ENCODE data around the gene SPG11. TPM values are rescaled to one million over a fixed set of nuclear protein-coding genes. Genes with fewer than 3 reads are reported as not detected.

SPG11 gene
- total RNA-seq, 4 donors from 2014 or later, result 123 to 182 (median 168) TPM

DNA sequence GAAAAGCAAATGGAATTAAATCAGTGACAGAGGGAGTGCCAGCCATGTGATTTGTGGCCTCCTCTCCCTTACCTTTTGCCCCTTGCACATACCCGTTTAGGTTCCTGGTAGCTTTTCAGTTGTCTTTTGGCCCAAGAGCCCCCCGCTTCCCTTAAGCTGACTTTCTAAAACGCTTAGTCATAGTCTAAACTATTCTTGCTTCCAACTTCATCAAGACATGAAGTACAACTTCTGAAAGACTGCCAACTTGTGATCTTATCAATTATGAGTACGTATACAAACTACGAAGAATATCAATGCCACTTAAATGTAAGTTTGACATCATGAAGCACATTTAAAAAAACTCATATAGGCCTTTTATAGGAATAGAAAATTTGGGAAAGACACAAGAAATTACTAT lies 64.6 kb downstream of the SPG11 start:
- no peak for TF ChIP-seq POLR2A (IDR thresholded peaks at IDR 0.05)
- TF ChIP-seq, protein P1, sequence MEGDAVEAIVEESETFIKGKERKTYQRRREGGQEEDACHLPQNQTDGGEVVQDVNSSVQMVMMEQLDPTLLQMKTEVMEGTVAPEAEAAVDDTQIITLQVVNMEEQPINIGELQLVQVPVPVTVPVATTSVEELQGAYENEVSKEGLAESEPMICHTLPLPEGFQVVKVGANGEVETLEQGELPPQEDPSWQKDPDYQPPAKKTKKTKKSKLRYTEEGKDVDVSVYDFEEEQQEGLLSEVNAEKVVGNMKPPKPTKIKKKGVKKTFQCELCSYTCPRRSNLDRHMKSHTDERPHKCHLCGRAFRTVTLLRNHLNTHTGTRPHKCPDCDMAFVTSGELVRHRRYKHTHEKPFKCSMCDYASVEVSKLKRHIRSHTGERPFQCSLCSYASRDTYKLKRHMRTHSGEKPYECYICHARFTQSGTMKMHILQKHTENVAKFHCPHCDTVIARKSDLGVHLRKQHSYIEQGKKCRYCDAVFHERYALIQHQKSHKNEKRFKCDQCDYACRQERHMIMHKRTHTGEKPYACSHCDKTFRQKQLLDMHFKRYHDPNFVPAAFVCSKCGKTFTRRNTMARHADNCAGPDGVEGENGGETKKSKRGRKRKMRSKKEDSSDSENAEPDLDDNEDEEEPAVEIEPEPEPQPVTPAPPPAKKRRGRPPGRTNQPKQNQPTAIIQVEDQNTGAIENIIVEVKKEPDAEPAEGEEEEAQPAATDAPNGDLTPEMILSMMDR (IDR thresholded peaks at IDR 0.05), result no peak
- no peaks in the 10 kb centered on the region for H3K9me3 ChIP-seq
- H3K4me1 ChIP-seq, result peaks cover 36 to 49% of the 10 kb centered on the region in 2 donors
- intact Hi-C loops (cut with DNase I), result no loop called here
- no peak overlapping the region for H3K4me3 ChIP-seq (replicated peaks in 1 of 3)
- DNase-seq, result no peak
- no peaks in the 10 kb centered on the region for H3K27me3 ChIP-seq
- H3K27ac ChIP-seq, result peak overlapping the region; percentile 94 to 97 (median 96)
- peaks cover 6 to 7% of the 10 kb centered on the region in 2 donors for H3K36me3 ChIP-seq
- WGBS, 2 donors, result 69 to 73% methylated on average over 5 of the region's 5 CpGs

DNA sequence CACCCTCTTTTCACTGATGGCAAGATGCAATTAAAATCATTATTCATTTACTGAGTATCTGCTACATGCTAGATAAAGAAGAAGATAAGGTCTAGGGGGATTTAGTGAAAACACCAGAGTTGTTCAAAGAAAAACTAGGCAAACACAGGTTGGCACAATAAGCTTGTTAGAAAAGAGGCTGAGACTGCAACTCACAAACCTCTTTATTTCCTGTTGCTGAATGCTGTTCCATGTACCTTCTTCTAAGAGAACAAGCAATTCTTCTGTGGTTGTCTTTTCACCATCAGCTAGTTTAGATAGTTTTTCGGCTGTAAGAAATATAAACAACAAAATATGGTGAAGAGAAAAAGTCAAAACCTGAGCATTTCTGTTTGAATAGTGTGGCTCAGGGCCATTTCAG lies 65.4 kb downstream of the SPG11 start:
- Histone ChIP-seq H3K4me1 (peaks cover 36 to 57% of the 10 kb centered on the region in 2 donors), H3K9me3 (no peaks in the 10 kb centered on the region), H3K27ac (peak overlapping the region; percentile 94 to 97 (median 96)), H3K36me3 (peaks cover 6 to 9% of the 10 kb centered on the region in 2 donors), H3K4me3 (replicated peaks in 1 of 3) (no peak overlapping the region), H3K27me3 (no peaks in the 10 kb centered on the region)
- TF ChIP-seq, protein P1 (IDR thresholded peaks at IDR 0.05), result no peak
- 50 to 60% methylated on average over 1 of the region's 1 CpG for WGBS, 2 donors
- intact Hi-C loops (cut with DNase I), result no loop called here
- DNase-seq, result no peak

DNA sequence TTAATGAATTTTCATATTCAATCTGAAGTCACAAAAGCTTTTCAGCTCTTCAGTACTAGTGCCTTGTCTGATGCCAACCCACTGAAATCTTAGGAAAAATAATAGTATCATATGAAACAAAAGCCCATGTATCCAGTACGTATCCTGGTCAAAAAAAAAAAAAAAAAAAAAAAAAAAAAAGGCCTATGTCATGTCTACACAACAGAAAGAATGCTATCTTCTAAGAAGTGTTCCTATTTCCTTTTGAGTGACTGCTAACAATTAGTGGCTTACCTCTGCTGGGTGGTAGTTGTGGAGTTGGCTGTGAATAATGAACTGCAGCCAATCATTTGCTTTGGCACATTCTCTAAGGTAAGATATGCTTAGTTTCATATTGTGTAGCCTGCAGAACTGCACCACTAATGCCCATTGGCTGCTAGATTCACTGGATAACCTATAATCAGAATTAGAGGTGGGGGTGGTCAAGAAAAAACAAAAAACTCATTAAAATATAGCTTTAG lies 66.9 kb downstream of the SPG11 start:
- intact Hi-C loops (cut with DNase I), result no loop called here

DNA sequence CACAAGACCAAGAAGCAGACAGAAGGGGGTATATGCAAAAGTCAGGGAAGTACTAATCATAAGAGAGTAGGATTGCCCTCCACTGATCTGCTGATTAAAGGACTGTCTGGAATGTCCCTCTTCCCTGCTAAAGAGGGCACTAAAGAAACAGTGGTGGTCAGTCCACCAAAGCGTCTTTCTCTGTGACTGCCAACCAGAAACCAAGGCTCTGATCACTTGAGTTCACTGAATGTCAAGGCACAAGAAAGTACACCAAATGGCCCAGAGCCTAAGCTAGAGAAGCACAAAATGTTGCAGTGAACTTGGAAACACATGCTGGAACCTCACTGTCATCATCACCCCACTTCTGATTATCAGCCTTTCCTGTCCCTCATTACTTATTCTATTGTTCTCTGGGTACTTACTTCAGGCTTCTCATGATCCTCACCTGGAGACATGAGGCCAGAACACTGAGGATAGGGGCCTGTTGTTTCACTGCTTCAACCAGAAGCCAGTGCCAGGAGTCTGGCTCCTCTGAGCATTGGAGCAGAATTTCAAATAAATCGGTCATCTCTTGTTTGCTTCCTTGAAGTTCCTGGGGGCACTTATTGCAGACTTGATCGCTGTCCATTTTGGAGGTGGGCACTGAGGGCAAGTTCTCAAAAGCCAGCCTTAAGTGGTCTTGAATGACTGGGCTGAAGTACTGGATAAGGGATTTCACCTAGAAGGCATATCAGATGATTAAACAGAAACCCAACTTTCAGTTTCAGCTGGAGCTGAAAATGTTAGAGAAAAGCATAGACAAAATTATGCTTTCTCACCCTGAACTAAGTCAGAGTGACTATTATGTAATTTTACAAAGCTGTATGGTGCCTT lies 67.6 kb downstream of the SPG11 start:
- TF ChIP-seq, protein P1 (IDR thresholded peaks at IDR 0.05), result no peak
- TF ChIP-seq POLR2A (IDR thresholded peaks at IDR 0.05), result peak in 1 of 2 donors; percentile 62
- Histone ChIP-seq H3K9me3 (no peaks in the 10 kb centered on the region), H3K27ac (peak overlapping the region; percentile 94 to 97 (median 96)), H3K36me3 (peaks cover 0 to 16% of the 10 kb centered on the region in 2 donors), H3K4me1 (peaks cover 48 to 77% of the 10 kb centered on the region in 2 donors), H3K27me3 (no peaks in the 10 kb centered on the region), H3K4me3 (replicated peaks in 1 of 3) (no peak overlapping the region)
- DNase-seq, result peak; percentile 69 to 74
- 36 to 41% methylated on average over 3 of the region's 3 CpGs for WGBS, 2 donors
- intact Hi-C loops (cut with DNase I), result no loop called here

More for the DNA sequence above, 66.9 kb downstream of the SPG11 start:
- 61 to 62% methylated on average over 1 of the region's 1 CpG for WGBS, 2 donors
- H3K4me1 ChIP-seq, result peaks cover 44 to 72% of the 10 kb centered on the region in 2 donors
- peaks cover 6 to 16% of the 10 kb centered on the region in 2 donors for H3K36me3 ChIP-seq
- H3K4me3 ChIP-seq (replicated peaks in 1 of 3), result no peak overlapping the region
- TF ChIP-seq, protein P1 (IDR thresholded peaks at IDR 0.05), result no peak
- no peak for TF ChIP-seq POLR2A (IDR thresholded peaks at IDR 0.05)
- H3K27ac ChIP-seq, result peak overlapping the region; percentile 94 to 97 (median 96)
- no peak for DNase-seq
- no peaks in the 10 kb centered on the region for H3K9me3 ChIP-seq
- H3K27me3 ChIP-seq, result no peaks in the 10 kb centered on the region

DNA sequence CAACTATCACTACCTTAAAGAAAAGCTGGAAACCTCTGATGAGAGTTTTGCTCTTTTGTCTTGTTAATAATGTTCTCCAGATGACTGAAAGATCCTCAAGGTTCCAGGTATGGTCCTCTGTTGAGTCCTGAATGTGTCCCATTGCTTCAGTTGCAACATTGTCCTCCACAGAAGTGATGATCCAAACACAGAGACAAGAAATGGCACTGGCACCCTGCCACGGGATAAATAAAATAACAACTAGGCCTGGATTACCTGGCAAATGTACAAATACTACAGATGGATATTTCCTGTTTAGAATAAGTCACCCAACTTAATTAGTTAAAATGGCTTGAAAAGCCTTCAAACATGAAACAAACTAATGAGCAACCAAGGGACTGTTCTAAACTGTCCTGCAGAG lies 68.2 kb downstream of the SPG11 start:
- peak; percentile 50 to 55 for DNase-seq
- TF ChIP-seq, protein P1 (IDR thresholded peaks at IDR 0.05), result no peak
- TF ChIP-seq POLR2A (IDR thresholded peaks at IDR 0.05), result no peak
- Histone ChIP-seq H3K9me3 (no peaks in the 10 kb centered on the region), H3K27me3 (no peaks in the 10 kb centered on the region), H3K27ac (peak overlapping the region; percentile 94 to 97 (median 96)), H3K4me3 (replicated peaks in 1 of 3) (no peak overlapping the region), H3K36me3 (peaks cover 0 to 16% of the 10 kb centered on the region in 2 donors), H3K4me1 (peaks cover 55 to 80% of the 10 kb centered on the region in 2 donors)
- intact Hi-C loops (cut with DNase I), result no loop called here
- 24 to 29% methylated on average over 1 of the region's 1 CpG for WGBS, 2 donors

Data from thyroid gland (tissue), 4 donors.